Tongue (tissue), 2 donors: ENCODE data around the gene KRTAP5-6. TPM values are rescaled to one million over a fixed set of nuclear protein-coding genes. Genes with fewer than 3 reads are reported as not detected.
"Not testable (repeated sequence)": the region's sequence is repeated elsewhere in the genome, so short reads cannot be mapped to it uniquely, and the experiment has no call there.

Experiments used
- DNase-seq: peaks from one replicate; pipeline ENCODE4 v3.0.0-alpha.2; 2015
- total RNA-seq: library from RNA; depleted of rRNA; stranded (reverse); fragments of >200 nt; gene quantifications from one replicate; pipeline ENCODE4 v1.2.3, GENCODE V29; 2014

Gene KRTAP5-6
- total RNA-seq, 1 donor from 2014 or later: not detected

DNA sequence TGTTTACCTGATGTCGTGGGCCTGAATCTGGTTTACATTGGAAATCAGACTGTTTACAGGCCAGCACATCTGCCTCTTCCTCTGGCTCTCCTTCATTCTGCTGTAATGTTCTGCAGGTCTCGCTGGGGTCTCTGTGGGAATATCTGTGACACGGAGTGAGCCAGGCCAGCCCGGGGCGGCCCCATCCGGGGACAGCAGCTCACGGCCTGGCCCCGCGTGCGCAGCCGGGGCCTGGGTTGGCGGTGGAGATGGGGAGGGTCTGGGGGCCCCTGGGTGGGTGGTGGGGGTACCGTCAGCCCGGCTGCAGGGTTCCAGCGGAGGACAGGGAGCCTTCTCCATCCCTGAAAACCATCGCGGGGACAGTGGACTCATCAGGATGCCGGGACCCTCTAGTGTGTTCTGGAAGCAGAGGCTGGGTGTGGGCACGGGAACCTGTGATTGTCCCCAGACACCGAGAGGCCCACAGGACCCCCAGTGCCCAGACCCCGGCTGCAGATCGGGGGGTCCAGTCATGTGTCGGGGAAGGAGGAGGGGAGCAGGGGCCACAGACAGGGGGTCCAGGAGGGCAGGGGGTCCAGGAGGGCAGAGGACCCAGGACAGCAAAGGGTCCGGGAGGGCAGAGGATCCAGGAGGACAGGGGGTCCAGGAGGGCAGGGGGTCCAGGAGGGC lies 13.0 kb upstream of the KRTAP5-6 start:
- not testable (repeated sequence) for DNase-seq

DNA sequence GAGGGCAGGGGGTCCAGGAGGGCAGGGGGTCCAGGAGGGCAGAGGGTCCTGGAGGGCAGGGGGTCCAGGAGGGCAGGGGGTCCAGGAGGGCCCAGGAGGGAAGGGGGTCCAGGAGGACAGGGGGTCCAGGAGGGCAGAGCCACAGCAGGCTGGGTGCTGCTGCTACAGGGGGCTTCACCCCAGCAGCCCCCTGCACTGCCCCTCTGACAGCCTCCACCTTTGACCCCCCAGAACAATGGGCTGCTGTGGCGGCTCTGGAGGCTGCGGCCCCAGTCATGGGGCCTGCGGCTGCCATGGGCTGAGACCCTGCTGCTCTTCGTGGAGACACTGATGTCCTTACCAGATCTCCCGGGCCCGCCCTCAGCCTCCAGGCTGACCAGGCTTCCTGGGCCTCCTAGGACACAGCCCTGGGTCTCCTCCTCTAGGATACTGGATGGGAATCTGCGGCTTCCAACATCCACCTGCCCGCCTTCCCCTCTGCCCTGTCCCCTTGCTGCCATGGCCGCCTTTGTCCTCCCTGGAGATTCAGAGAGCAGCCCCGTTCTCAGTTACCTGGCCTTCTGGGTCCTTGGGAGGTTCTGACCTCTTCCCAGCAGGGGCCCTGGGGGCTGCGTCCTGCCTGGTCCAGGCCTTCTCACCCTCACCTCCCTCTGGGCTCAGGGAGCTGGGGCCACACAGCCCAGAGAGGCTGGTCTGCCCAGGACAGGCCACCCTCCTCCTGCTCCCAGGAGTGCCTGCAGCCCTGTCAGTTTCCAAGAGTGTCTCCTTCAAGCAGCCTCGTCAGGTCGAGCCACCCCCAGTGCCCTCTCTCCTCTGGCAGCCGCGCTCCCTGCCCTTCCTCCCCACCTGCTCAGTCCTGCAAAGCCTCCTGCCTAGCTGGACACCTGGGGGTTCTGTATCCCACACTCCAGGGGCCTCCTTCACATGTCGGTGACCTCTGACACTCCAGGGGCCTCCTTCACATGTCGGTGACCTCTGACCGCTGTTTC lies 11.8 kb upstream of the KRTAP5-6 start:
- DNase-seq: not testable (repeated sequence)

DNA sequence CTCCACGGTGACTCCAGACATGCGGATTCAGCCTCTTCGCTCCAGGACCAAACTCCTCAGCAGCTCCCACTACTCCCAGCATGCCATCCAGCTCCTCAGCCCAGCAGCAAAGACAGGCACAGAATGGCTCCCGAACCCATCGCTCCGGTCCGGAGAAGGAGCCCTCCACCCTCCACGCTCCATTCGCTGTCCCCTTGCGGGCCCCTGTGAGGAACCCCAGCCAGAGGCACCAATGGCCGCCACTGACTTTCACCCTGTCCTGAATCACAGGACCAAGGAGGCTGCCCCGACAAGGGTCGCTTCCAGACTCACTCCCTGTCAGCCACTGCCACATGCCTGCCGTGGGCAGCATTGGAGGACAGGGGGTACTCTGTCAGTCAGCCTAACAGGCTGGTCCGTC lies 10.8 kb upstream of the KRTAP5-6 start:
- DNase-seq: not testable (repeated sequence)

DNA sequence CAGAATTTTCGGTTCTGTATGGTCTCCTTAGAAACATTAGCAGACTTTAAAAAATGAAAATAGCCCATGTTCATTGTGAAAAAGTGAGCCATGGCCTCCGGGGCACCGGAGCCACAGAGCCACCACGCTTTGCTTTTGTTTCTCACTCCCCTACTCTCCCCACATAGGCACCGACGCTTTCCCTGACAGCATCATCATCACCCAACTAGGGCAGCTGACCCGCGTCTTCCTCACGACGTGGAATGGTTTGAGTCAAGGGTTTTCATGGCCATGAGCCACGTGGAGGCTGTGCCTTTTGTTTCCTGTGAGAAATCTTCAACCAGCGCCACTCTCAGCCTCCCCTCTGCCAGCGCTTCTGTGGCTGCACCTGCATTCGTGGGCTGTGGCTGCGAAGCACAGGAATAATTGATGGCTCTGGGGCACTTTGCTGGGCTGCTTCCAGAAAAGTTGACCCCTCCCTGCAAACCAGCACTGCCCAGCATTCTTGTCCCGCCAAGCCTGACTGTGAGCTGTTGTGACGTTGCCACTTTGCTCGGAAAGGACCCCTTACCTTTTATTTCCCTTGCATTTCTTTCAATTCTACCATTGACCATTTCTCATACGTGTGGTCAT lies 8.6 kb upstream of the KRTAP5-6 start:
- not testable (repeated sequence) for DNase-seq

DNA sequence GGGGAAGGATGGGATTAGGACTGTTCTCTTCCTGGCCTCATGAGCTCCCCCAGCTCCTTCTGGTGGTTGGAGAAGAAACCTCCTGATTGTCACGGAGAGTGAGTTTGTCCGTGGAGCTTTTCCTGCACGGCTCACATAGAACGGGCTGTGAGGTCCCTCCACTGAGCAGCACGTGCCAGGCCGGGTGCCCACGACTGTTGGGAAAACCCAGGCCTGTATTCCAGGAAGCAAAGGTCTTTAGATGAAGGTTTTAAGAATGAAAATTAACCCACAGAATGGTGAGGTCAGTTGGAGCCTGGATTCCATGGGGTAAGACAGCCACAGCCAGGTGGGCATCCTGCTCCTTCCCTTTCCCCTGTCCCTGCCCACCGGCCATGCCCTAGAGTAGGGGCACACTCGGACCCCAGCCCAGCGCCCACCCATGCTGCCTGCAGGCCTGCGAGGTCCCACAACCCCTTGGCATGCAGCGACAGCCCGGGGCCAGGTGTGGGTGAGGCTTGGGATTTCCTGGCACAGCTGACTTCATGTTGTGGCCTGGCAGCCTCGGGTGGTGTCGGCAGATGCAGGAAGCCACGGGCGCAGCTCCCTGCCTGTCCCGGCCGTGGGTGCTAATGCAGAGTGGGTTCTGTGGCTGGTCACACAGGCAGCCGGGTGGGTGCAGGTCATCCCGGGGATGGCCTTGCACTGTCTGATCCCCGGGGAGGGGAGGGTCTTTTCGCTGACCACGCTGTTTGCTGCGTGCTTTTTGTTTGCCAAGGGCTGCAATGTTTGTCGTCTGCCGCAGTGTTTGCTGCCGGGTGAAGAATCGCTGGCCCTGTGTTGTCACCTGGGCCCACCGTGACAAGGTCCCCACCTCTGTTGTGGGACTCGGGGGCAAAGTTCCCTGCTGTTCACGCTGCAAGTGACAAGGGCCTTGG lies 7.5 kb upstream of the KRTAP5-6 start:
- not testable (repeated sequence) for DNase-seq

DNA sequence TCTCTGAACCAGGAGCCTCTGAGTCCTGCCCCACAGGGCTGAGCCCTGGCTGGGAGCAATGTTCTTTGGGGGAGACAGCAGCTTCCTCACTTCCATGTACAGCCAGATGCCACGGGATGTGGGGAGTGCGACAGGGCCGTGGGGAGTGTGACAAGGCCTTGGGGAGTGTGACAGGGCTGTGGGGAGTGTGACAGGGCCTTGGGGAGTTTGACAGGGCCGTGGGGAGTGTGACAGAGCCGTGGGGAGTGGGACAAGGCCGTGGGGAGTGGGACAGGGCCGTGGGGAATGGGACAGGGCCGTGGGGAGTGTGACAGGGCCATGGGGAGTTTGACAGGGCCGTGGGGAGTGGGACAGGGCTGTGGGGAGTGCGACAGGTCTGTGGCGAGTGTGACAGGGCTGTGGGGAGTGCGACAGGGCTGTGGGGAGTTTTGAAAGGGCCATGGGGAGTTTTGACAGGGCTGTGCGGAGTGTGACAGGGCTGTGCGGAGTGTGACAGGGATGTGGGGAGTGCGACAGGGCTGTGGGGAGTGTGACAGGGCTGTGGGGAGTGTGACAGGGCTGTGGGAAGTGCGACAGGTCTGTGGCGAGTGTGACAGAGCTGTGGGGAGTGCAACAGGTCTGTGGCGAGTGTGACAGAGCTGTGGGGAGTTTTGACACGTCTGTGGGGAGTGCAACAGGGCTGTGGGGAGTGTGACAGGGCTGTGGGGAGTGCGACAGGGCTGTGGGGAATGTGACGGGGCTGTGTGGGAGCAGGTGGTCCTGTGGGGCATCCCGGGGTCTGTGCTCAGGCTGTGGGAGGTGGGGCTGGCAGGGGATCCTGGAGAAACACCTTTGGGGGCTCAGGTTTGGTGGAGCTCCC lies 6.6 kb upstream of the KRTAP5-6 start:
- DNase-seq: no peak

DNA sequence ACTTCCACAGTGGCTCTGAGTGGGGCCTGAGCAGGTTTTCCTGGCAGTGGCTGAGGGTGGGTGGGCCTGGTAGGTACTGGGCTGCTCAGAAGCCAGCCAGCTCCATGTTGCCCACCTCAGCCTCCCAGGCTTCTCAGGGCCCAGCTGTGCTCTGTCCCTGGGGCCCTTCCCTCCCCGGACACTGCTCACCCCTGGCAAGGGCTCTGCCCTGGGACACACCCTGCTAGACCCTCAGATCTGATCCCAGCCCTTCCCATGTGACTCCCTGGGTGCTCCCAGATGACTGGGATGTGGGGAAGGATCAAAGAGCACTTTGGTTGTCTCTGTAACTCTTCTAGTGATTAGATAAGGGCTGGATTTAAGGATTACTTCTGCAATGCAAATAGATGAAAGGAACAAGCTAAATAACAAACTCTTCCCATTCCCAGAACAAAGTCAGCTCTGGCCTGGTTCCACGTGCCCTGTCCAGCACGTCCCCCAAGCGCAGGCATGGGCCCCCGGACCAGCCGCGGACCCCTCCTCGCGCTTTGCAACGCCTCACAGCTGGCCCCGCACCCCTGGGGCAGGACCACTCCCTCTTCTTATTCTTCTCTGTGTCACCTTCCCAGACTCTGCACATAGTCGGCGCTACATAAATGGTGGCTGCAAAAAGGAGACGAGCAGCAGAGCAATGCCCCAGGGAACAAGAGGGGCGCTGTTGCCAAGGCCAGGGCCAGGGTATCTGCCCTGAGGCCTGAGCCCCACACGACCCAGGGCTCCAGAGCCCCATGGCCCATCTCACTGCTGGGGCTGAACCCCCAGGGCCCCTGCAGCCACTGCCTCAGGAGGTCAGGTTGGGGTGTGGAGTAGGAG lies 5.7 kb upstream of the KRTAP5-6 start:
- DNase-seq: no peak

DNA sequence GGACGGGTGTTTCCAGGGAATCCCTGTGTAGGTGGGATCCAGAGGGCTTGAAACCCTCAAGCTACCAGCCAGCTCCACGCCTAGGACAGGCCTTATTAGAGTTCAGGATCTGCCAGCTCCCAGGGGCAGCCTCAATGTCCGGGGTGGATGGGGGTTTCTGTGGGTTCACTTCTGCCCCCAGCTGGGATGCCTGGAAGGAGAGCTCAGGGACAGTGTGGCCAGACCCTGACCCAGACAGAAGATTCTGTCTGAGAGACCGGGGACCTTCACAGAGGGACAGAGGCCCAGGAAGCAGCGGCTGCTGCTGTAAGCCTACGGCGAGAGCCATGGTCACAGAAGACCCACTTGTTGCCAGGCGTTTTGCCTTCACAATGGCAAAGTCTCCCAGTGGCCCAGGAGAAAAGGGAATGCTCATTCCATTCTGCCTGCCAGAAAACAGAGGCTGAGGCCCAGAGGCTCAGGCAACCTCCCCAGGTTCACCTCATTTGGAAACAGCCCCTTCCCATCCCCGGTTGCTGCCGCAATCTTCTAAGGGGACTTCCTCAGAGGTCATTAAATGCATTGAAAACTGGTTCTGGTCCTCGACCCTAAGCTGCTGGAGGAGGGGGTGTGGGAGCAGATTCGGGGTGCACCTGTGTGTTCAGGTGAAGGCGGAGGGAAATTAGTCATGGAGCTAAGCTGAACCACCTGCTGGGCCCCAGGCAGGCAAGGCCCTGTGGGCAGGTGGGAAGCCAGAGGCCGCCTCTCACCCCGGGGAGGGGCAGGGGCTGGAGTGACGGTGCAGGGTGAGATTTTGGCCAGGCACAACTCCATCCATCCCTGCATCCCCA lies 4.9 kb upstream of the KRTAP5-6 start:
- DNase-seq: no peak

DNA sequence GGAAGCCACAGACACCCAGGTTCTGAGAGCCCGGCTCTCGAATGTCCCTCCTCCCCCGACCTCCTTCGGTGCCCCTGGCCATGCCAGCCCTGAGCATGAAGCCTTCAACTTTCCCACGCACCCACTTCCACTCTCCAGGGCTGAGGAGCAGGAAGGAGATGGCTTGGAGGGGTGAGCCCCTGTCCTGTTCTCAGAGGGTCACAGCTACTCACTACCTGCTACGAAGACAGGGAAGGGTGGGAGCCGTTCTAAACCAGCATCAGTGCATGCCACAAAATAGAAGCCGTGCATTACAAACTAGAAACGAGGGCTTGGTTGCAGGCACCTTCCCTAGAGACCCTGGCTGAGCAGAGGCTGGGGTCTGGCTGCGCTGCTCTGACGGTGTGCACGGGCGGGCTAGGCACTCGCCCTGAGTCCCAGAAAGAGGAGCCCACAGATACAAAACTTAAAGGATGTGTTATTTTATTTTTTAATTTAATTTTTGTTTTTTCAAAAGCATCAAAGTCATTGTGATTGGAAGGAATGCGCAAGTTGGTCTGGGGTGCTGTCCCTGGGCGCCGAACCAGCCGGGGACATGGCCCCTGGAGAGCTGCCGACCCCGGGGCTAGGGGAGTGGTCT lies 4.2 kb upstream of the KRTAP5-6 start:
- no peak for DNase-seq

DNA sequence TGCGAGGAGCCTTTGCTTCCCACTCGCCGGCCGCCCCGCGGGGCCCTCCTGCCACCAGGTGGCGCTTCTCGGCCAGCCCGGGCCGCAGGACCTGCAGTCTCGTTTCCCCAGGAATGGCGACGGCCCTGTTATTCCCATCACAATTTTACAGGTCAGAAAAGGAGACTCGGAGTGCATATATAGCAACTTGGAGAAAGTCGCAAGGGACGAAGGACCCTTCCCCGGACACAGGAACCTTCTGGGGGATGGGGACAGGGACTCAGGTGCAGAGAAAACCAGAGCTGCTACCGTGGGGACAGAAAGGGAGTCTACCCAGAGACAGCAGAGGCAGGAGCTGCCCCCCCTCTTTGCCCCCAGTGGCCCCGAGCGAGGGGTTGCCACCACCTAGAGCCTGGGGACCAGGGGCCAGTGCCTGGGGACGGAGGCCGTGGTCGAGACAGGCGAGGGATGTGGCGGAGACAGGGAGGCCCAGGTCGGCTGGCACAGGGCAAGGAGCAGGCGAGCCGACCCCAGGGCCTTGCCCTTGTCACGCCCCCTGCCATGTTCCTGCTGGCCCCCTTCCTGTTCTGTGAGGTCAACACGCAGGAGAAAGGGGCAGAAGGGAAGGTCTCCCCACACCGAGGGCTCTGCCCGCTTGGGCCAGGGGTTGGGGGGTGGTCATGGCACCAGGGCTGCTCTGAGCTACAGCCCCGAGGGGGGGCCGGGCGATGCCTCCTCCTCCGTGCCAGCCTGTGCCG lies 3.5 kb upstream of the KRTAP5-6 start:
- peak; percentile 86 for DNase-seq

DNA sequence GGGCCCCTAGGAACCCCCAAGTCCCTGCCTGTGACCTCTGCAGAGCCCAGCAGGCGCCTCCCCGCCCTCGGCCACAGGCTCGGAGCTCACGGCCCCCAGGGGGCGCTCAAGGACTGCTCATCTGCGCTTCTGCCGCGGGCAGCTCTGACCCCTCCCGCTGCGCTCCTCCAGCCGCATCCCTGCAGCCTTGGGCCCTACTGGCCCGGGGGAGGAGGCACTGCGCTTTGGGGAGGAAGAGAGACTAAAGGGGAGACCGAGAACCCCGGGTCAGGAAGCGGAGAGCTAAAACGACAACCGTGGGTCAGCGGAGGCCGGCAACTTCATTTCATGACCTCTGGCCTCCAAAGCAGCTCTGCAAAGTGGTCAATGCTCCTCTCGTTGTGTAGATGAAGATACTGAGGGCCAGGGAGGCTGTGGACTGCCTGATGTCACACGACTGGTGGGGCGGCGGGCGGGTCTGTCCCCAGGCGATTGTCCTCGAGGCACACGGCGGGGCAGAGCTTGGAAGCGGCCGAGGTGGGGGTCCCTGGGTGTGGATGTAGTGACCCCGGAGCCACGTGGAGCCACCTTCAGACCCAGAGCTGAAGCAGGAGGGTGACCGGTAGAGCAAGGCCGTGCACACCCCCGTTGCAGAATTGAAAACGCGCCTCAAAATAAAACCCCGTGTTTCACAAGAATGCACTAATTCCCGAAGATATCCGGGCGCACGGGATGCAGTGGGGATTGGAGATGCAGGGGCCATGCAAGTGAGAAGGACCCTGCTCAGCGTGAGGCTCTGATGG lies 2.7 kb upstream of the KRTAP5-6 start:
- peak; percentile 92 for DNase-seq

DNA sequence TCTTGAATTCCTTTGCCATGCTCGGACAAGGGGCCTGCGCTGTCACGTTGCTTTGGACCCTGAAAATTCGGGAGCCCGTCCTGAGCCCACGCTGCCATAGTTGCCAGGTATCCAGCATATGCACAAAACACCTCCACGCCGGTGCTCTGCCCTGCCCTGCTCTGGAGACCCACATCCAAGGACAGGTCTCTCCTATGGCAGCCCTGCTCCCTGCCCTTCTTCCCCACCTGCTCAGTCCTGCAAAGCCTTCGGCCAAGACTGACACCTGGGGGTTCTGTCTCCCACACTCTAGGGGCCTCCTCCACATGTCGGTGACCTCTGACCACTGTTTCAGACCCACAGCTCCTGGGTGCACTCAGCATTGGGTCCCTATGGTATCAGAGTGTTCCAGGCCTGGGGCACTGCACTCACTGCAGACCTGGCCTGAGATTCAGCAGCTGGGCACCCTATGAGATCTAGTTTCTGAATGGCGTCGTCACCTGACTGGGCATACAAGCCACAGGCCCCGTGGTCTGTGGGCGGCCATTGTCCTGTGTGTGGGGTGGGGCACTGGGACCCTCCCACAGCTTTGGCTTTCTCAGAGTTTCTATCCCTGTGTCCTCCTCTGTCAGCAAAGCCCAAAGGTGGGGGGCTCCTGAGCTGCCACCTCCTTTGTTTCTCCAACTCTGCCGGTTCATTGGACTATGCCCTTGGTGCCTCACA lies 2.0 kb upstream of the KRTAP5-6 start:
- DNase-seq: no peak

DNA sequence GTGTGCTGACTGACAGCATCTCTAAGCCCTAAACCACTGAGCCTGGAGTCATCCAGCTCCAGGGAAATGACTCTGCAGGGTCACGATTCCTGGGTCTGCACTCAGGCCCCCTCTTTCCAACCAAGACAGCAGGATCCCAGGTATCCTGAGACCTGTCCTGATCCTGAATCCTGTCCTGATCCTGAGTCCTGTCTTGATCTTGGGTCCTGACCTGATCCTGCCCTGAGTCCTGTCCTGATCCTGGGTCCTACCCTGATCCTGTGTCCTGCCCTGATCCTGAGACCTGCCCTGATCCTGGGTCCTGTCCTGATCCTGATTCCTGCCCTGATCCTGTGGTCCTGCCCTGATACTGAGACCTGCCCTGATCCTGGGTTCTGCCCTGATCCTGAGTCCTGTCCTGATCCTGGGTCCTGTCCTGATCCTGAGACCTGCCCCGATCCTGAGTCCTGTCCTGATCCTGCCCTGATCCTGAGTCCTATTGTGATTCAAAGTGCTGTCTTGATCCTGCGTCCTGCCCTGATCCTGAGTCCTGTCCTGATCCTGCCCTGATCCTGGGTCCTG lies 1.4 kb upstream of the KRTAP5-6 start:
- no peak for DNase-seq

DNA sequence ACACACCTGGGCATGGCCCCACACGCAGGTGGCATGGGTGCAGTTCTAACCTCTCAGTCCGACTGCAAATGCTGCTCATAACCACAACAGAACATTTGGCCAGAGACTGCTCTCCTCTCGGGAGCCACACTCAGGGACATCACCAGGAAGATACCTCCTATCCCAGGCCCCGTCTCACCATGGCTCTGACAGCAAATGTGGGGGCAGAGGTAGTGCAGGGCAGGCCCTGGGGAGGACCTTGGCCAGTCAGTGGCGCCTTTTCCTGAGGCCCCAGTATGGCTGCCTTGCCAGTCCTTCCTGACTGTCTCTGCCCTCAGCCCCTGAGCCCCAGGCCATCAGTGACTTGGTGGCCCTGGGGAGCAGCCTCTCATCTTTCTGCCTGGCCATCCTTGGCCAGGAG lies 2.8 kb downstream of the KRTAP5-6 start:
- DNase-seq: no peak

DNA sequence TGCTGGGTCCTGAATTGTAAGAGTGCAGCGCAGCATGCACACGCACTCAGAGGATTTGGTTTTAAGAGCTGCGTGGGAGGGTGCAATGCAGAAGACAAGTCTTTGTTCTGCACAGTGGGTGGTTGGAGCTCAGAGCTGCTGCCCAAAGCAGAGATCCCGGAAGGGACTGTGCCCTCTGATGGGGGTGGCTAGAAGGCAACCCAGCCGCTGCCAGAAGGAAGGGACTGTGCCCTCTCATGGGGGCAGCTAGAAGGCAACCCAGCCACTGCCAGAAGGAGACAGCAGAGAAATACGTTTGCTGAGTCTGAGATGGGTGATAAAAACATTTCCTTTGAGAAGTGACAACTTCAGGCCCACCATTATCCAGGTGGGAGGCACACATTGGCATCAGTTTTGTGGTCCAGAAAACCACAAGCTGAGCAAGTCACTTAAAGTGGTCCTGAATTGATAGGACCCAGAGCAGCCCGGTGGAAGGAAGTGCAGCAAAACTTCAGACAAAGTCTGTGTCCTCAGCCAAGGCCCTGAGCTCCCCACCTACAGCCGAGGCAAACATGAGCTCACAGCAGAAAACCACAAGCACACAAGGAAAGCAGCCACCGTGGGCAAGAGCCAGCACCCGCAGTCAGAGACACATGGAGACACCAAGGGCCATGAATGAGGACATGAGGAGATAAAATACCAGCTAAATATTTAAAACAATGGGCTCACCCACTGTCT lies 4.3 kb downstream of the KRTAP5-6 start:
- DNase-seq: no peak
